WI38 (cell line): Measurements from ENCODE around the gene GNPTAB.

Experiments used
- H3K4me3 ChIP-seq: 2 replicates; pipeline ENCODE4 v1.5.1; 2011; ENCODE audit warnings: low read depth, mild to moderate bottlenecking, control low read depth, low read length
- TF ChIP-seq, protein P1 (sequence below): IDR thresholded peaks from 2 replicates; pipeline ENCODE4 v1.5.1; 2012; ENCODE audit warnings: low read depth, mild to moderate bottlenecking, control low read depth, low read length

GNPTAB gene

GRCh38 chr12:101733166-101733565 is 97.6 kb downstream of the GNPTAB start:
- no peak overlapping the region for H3K4me3 ChIP-seq
- TF ChIP-seq, protein P1, sequence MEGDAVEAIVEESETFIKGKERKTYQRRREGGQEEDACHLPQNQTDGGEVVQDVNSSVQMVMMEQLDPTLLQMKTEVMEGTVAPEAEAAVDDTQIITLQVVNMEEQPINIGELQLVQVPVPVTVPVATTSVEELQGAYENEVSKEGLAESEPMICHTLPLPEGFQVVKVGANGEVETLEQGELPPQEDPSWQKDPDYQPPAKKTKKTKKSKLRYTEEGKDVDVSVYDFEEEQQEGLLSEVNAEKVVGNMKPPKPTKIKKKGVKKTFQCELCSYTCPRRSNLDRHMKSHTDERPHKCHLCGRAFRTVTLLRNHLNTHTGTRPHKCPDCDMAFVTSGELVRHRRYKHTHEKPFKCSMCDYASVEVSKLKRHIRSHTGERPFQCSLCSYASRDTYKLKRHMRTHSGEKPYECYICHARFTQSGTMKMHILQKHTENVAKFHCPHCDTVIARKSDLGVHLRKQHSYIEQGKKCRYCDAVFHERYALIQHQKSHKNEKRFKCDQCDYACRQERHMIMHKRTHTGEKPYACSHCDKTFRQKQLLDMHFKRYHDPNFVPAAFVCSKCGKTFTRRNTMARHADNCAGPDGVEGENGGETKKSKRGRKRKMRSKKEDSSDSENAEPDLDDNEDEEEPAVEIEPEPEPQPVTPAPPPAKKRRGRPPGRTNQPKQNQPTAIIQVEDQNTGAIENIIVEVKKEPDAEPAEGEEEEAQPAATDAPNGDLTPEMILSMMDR = no peak

GRCh38 chr12:101732318-101732717 is 98.4 kb downstream of the GNPTAB start:
- TF ChIP-seq, protein P1 = no peak

GRCh38 chr12:101729842-101730241 is 100.9 kb downstream of the GNPTAB start:
- TF ChIP-seq, protein P1 = no peak
- no peak overlapping the region for H3K4me3 ChIP-seq

More at GRCh38 chr12:101732318-101732717, 98.4 kb downstream of the GNPTAB start:
- no peak overlapping the region for H3K4me3 ChIP-seq

GRCh38 chr12:101727098-101727497 is 103.7 kb downstream of the GNPTAB start:
- no peak overlapping the region for H3K4me3 ChIP-seq
- TF ChIP-seq, protein P1 = no peak

- TF ChIP-seq, protein P1 = no peak
- no peak overlapping the region for H3K4me3 ChIP-seq
These were observed 108.4 kb downstream of the GNPTAB start for GRCh38 chr12:101722392-101722791.

DNA sequence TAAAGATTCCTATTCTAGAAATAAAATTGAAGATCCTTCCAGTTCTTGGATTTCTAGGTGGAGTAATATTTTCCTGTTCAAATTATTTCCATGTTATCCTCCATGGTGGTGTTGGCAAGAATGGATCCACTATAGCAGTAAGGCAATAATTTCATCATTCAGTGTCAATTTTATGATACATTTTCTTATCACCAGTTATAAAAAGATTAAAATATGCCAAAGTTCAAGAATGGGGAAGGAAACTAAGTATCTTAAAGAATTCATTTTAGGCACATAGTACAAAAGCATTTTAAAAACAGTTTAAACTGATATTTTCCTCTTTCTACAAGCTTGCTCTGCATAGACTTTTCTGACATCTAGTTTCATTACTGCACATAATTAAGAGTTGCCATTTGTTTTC is 110.6 kb downstream of the GNPTAB start:
- TF ChIP-seq, protein P1 = no peak

DNA sequence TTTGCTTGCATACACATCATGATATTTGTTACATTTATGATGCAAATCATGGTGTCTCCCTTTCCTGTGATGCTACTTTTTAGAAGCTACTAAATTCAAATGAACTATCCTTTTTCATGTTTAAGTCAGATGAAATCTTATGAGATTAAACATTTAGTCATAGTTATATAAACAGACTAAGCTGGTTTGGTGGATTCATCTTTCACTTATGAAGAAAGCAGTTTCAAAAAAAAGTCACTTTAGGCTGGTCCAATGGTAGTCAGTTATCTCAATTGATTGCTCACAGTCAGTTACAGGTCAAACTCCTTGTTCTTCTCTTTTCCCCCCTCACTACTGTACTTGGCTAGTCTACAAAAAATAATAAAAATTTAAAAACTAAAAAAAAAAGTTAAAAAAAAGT is 111.2 kb downstream of the GNPTAB start:
- no peak overlapping the region for H3K4me3 ChIP-seq
- TF ChIP-seq, protein P1 = no peak

More for the DNA sequence above, 110.6 kb downstream of the GNPTAB start:
- H3K4me3 ChIP-seq = no peak overlapping the region
